GM12865 (cell line): Measurements from ENCODE around the gene RXRG.

Experiments
- DNase-seq: peaks from one replicate; pipeline ENCODE4 v3.0.0; 2010; ENCODE audit warnings: low read depth
- H3K4me3 ChIP-seq: 2 replicates; pipeline ENCODE4 v1.5.1; 2011; ENCODE audit warnings: mild to moderate bottlenecking, low read depth, low read length, control low read depth
- CTCF ChIP-seq: IDR thresholded peaks from 2 replicates; pipeline ENCODE4 v1.5.1; 2011; ENCODE audit warnings: low read length, control low read depth, low read depth, inconsistent platforms; ENCODE audit not compliant: insufficient read depth; ENCODE audit errors: missing control alignments

Gene RXRG

GRCh38 chr1:165365341-165365740, 79.6 kb downstream of the RXRG start:
- no peak for TF ChIP-seq CTCF
- no peak for DNase-seq
- H3K4me3 ChIP-seq, result no peak overlapping the region

DNA sequence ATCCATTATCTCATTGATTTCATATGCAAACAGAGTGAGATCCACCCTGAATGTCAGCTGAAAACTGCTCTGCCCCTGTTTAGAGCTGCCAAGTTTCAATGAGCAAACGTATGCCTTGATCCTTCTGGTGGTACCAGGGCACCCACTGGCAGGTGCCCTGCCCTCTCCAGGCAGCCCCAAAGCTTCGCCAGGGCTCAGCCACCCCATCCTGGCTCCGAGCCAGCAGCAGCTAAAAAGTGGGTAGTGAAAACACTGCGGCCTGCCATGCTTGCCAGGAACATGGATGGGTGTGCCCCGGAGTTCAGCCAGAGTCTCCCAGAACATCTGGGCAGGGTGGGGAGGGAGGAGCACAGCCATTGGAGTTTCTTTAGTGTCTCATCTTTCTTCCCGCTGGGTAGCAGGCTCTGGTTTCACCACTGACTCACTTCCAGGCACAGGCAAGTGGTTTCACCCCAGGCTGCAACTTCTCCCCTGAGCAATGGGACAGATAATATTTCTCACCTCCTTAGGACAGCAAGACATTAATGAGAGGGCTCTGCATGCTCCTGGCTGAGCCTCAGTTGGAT, 80.3 kb downstream of the RXRG start:
- DNase-seq, result no peak
- no peak for TF ChIP-seq CTCF
- no peak overlapping the region for H3K4me3 ChIP-seq

GRCh38 chr1:165356876-165357275, 88.0 kb downstream of the RXRG start:
- no peak for DNase-seq
- no peak for TF ChIP-seq CTCF
- H3K4me3 ChIP-seq, result no peak overlapping the region

DNA sequence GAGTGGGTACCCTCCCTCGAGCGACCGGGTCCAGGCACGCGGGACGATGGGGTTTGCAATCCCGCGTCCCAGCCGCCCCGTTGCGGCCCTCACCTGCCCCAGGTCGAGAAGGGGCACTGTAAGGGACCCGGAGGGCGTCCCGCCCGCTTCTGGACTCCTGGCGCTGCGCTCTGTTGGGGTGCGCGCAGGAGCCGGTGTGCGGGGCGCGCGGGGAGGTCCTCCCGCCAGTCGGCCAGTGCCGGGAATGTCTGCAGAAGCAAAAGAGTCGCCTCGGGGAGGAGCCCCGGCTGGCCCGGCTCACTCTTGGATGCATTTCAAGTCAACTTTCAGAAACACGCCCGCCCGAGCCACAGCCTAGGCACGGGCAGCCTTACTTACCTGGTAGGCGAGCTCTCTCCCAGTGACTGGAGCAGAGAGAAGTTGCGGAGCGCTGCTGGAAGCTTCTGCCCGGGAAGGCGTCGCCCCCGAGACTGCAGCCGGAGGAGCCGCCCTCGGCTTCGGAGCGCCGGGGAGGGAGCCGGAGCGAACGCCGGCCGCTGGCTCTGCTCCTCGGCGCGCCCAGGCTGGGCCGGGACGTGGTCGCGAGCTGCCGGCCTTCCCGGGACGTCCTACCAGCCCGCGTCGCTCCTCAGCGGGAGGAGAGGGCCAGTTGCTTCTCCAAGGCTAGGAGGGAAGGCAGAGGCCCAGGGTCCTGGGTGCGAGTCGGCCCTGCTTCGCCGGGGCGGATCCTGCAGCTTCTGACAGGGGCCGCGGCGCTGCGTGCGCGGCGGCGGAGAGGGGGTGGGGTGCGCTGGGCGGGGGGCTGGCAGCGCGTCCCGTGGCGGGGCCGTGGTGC, 88.7 kb downstream of the RXRG start, which contains the start of gene LMX1A:
Gene LMX1A, minus strand, starts transcription at position 739 of the 835 bp plus-strand sequence. CDS start 1,156 bp downstream, outside the sequence.
- no peak for TF ChIP-seq CTCF
- no peak within 1 kb of the TSS for H3K4me3 ChIP-seq
- no peak for DNase-seq

- DNase-seq, result no peak
- TF ChIP-seq CTCF, result no peak
- H3K4me3 ChIP-seq, result no peak overlapping the region
Measured at GRCh38 chr1:165355139-165355976, 89.6 kb downstream of the RXRG start.

DNA sequence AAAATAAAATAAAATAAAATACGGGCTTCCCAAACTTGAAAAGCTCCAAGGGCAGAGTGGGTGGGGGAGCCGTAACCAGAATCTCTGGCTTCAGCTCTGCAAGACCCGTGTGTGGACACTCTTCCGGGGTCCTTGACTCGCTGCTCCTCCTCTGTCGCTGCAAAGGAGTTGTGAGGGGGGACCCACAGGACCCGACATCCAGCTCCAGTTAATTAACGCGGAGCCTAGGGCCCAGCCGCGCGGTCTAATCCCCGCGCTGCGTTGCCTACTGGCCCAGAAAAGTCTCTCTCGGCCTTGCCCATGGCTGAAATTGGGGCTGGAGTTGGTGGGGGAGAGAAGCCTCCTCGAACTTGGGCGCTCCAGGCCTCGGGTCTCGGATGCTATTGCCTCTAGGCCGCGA, 90.2 kb downstream of the RXRG start:
- no peak for DNase-seq
- no peak for TF ChIP-seq CTCF
- H3K4me3 ChIP-seq, result no peak overlapping the region
